SK-N-MC (cell line): ENCODE measurements around the gene MAN1B1.

ENCODE experiments used
- EZH2 ChIP-seq: fragments of 200-600 bp; sonication (generic); IDR thresholded peaks from one replicate; pipeline ENCODE4 v1.6.1; 2017; ENCODE audit warnings: antibody characterized with exemption
- POLR2AphosphoS5 ChIP-seq: IDR thresholded peaks from 2 replicates; pipeline ENCODE4 v1.6.1; 2012; ENCODE audit warnings: mild to moderate bottlenecking, low read depth, low read length, borderline replicate concordance

- TF ChIP-seq EZH2 (no peak), POLR2AphosphoS5 (no peak)
These were observed 37.0 kb upstream of the MAN1B1 start for GRCh38 chr9:137049544-137050449.
